Large intestine (tissue), 3 donors: ENCODE measurements around the gene DIS3L2. TPM values are rescaled to one million over a fixed set of nuclear protein-coding genes. Genes with fewer than 3 reads are reported as not detected.
"Not testable (repeated sequence)": the region's sequence is repeated elsewhere in the genome, so short reads cannot be mapped to it uniquely, and the experiment has no call there.

ENCODE experiments used
- DNase-seq, 2 donors: peaks; one replicate each; pipeline versions ENCODE4 v3.0.0 to v3.0.0-alpha.2; 2013
- H3K27ac ChIP-seq: one replicate; pipeline ENCODE4 v1.5.1; 2013; ENCODE audit warnings: low read length
- H3K27me3 ChIP-seq: 2 replicates; pipeline ENCODE4 v1.6.1; 2013; ENCODE audit warnings: low read length; ENCODE audit not compliant: control insufficient read depth, insufficient read depth
- H3K36me3 ChIP-seq: 2 replicates; pipeline ENCODE4 v1.6.1; 2013; ENCODE audit warnings: low read length; ENCODE audit not compliant: control insufficient read depth, insufficient read depth
- H3K4me1 ChIP-seq: one replicate; pipeline ENCODE4 v1.6.1; 2013; ENCODE audit warnings: low read length; ENCODE audit not compliant: control insufficient read depth, insufficient read depth
- H3K4me3 ChIP-seq: one replicate; pipeline ENCODE4 v1.5.1; 2013; ENCODE audit warnings: low read length
- H3K9me3 ChIP-seq: one replicate; pipeline ENCODE4 v1.6.1; 2013; ENCODE audit warnings: mild to moderate bottlenecking, low read depth, low read length, moderate library complexity; ENCODE audit not compliant: control insufficient read depth
- WGBS: methylation state at CpG from one replicate; pipeline ENCODE4 v1.1.5; 2013; ENCODE audit warnings: low lambda C conversion rate; ENCODE audit not compliant: insufficient coverage; 5-methylcytosine and 5-hydroxymethylcytosine counted together
- polyA plus RNA-seq: library from polyadenylated mRNA; unstranded; fragments of 120-200 nt; gene quantifications from one replicate; pipeline ENCODE4 v1.2.1, GENCODE V29; 2013

The DIS3L2 gene
- polyA plus RNA-seq, 1 donor = 23.6 TPM

DNA sequence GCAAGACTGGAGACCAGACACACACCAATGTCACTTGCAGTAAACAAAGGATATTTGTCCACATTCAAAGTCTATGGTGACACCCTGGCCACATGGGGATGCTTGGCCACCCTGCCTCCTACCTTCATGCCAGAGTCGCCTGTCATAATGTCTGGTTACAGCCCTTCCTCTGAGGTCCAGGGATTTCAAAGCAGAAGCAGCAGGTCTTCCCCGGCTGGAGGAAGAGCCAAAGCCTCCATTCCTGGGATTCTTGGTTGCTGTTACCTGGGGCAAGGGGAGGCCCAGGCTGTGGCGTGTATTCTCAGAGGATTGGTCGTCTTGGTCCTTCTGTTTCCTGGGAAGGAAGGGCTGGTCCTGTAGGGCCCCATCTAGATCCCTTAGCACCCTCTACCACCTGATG lies 414.7 kb downstream of the DIS3L2 start:
- no peaks in the 10 kb centered on the region for H3K4me1 ChIP-seq
- WGBS = no CpG with 5 or more reads among the region's 4 CpGs
- H3K27ac ChIP-seq = no peak overlapping the region
- no peak for DNase-seq
- H3K9me3 ChIP-seq = no peaks in the 10 kb centered on the region
- H3K27me3 ChIP-seq = peaks cover 2% of the 10 kb centered on the region
- no peak overlapping the region for H3K4me3 ChIP-seq
- H3K36me3 ChIP-seq = no peaks in the 10 kb centered on the region

DNA sequence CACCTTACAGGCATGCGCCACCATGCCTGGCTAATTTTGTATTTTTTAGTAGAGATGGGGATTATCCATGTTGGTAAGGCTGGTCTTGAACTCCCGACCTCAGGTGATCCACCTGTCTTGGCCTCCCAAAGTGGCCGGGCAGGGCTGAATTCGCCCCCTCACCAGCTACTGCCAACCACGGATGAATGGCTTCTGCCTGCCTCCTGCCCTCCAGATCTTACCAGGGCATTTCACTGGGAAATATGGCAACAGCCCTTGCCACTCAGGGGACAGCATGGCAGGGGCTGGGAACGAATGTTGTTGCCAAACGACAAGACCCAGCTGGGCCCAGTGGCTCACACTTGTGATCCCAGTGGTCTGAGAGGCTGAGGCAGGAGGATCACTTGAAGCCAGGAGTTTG lies 415.2 kb downstream of the DIS3L2 start:
- no peak overlapping the region for H3K4me3 ChIP-seq
- H3K27ac ChIP-seq = no peak overlapping the region
- no peaks in the 10 kb centered on the region for H3K36me3 ChIP-seq
- no peaks in the 10 kb centered on the region for H3K9me3 ChIP-seq
- no peaks in the 10 kb centered on the region for H3K4me1 ChIP-seq
- peaks cover 6% of the 10 kb centered on the region for H3K27me3 ChIP-seq
- no peak for DNase-seq
- no CpG with 5 or more reads among the region's 7 CpGs for WGBS

- WGBS = no CpG with 5 or more reads among the region's 7 CpGs
- Histone ChIP-seq H3K27me3 (peaks cover 12% of the 10 kb centered on the region), H3K36me3 (no peaks in the 10 kb centered on the region), H3K27ac (no peak overlapping the region), H3K4me1 (no peaks in the 10 kb centered on the region), H3K4me3 (no peak overlapping the region), H3K9me3 (no peaks in the 10 kb centered on the region)
- DNase-seq = no peak
Observed at GRCh38 chr2:232377319-232377718, 415.8 kb downstream of the DIS3L2 start.

DNA sequence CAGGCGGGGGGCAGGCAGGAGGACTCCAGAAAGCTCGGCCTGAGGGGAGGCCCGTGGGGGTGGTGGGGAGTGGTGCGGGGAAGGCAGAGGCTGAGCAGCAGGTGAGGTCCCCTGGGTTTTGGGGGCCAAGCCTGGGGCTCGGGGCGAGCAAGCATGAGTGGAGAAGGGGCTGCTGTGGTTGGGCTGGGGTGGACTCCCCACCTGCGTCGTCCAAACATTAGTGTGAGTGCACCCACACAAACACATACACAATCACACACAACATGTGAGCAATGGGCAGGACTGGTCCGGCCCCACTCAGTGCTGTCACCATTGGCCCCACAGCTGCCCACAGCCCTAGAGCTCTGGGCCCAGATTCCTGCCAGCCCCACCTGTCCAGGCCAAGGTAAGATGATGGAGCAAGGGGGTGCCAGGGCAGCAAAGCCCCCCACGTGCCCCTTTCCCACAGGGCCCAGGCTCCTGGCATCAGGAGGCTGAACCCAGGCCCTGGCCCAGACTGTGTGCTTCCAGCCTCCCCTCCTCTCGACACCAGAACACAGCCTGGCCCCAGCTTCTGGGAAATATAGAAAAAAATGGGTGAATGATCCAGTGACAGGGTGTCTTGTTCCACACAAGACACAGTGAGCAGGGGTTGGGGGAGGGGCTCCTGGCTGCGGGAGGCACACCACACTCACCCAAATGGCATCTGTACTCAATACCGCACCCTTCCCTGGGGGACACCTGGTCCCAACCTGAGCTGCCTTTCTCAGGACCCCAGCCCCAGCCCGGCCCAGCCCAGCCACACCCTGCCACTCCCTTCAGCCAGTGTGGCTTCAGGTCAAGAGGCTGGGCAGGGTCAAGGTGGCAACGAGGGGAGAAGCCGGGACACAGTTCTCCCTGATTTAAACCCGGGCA lies 416.6 kb downstream of the DIS3L2 start:
- Histone ChIP-seq H3K4me1 (no peaks in the 10 kb centered on the region), H3K27me3 (peaks cover 19% of the 10 kb centered on the region), H3K36me3 (no peaks in the 10 kb centered on the region), H3K4me3 (no peak overlapping the region), H3K9me3 (no peaks in the 10 kb centered on the region), H3K27ac (no peak overlapping the region)
- no peak for DNase-seq
- WGBS = no CpG with 5 or more reads among the region's 17 CpGs

GRCh38 chr2:232378735-232379151 lies 417.2 kb downstream of the DIS3L2 start, which contains the start of gene ALPP:
Gene ALPP (plus strand): TSS chr2:232378751. CDS start chr2:232378803, 52 bp downstream.
- H3K4me1 ChIP-seq, H3K36me3 ChIP-seq, H3K9me3 ChIP-seq, H3K27ac ChIP-seq, DNase-seq, H3K4me3 ChIP-seq: not testable (repeated sequence)
- no CpG with 5 or more reads among the region's 12 CpGs for WGBS
- peaks cover 26% of the 10 kb centered on the region for H3K27me3 ChIP-seq

DNA sequence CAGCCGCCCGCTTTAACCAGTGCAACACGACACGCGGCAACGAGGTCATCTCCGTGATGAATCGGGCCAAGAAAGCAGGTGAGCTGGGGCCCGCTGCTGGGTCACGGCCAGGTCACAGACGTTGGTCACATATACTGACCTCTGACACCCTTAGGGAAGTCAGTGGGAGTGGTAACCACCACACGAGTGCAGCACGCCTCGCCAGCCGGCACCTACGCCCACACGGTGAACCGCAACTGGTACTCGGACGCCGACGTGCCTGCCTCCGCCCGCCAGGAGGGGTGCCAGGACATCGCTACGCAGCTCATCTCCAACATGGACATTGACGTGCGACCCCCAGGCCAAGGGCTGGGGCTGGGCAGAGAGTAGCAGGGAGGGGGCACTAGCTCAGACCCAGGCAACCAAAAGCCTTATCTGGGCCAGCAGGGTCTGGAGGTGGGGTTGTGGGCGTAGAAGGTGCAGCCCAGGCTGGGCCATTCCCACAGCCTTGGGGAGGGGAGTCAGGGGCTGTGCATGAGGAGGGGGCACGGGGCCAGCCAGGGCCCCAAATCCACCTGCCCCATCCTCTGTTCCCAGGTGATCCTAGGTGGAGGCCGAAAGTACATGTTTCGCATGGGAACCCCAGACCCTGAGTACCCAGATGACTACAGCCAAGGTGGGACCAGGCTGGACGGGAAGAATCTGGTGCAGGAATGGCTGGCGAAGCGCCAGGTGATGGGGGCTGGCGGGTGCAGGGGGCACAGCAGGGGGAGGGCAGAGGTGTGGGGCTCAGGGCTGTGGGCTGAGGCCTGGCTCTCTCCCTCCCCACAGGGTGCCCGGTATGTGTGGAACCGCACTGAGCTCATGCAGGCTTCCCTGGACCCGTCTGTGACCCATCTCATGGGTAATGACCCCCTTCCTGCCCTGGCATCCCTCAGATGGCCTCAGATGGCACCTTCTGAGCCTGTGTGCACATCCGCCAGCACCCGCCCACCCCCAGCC lies 418.4 kb downstream of the DIS3L2 start:
- not testable (repeated sequence) for H3K4me1 ChIP-seq, DNase-seq, H3K9me3 ChIP-seq, H3K4me3 ChIP-seq, H3K36me3 ChIP-seq, H3K27ac ChIP-seq
- no CpG with 5 or more reads among the region's 41 CpGs for WGBS
- H3K27me3 ChIP-seq = peaks cover 36% of the 10 kb centered on the region

DNA sequence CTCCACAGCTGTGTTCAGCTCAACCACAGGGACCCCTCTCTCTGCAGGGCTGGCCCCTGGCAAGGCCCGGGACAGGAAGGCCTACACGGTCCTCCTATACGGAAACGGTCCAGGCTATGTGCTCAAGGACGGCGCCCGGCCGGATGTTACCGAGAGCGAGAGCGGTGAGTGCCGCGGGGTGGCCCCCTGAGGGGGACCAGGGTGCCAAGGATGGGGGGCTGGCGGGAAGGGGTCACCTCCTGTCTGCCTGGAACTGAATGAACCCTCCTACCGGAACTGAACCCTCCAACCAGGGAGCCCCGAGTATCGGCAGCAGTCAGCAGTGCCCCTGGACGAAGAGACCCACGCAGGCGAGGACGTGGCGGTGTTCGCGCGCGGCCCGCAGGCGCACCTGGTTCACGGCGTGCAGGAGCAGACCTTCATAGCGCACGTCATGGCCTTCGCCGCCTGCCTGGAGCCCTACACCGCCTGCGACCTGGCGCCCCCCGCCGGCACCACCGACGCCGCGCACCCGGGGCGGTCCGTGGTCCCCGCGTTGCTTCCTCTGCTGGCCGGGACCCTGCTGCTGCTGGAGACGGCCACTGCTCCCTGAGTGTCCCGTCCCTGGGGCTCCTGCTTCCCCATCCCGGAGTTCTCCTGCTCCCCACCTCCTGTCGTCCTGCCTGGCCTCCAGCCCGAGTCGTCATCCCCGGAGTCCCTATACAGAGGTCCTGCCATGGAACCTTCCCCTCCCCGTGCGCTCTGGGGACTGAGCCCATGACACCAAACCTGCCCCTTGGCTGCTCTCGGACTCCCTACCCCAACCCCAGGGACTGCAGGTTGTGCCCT lies 419.9 kb downstream of the DIS3L2 start:
- H3K4me3 ChIP-seq, H3K9me3 ChIP-seq, DNase-seq, H3K27ac ChIP-seq, H3K36me3 ChIP-seq, H3K4me1 ChIP-seq: not testable (repeated sequence)
- H3K27me3 ChIP-seq = peaks cover 50% of the 10 kb centered on the region
- no CpG with 5 or more reads among the region's 59 CpGs for WGBS

DNA sequence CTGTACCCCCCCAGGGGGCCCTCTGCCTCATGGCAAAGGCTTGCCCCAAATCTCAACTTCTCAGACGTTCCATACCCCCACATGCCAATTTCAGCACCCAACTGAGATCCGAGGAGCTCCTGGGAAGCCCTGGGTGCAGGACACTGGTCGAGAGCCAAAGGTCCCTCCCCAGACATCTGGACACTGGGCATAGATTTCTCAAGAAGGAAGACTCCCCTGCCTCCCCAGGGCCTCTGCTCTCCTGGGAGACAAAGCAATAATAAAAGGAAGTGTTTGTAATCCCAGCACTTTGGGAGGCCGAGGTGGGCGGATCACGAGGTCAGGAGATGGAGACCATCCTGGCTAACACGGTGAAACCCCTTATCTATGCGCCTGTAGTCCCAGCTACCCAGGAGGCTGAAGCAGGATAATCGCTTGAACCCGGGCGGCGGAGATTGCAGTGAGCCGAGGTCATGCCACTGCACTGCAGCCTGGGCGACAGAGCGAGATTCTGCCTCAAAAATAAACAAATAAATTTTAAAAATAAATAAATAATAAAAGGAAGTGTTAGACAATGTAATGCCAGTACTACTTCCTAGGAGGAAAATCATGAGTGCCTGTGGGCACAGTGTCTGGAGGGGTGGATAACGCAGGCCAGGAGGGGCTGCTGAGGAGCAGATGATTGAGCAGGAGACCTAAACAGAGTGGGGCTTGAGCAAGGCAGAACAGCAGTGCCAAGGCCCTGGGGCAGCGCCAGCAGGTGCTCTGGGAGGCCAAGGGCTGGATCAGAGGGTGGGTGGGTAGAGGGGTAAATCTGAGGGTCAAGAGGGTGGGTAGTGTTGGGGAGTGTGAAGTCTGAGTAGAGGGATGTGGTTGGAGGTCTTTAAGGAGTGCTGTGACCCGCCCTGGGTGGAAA lies 421.1 kb downstream of the DIS3L2 start:
- Histone ChIP-seq H3K4me1 (no peaks in the 10 kb centered on the region), H3K9me3 (peaks cover 13% of the 10 kb centered on the region), H3K27me3 (peaks cover 61% of the 10 kb centered on the region), H3K36me3 (no peaks in the 10 kb centered on the region), H3K4me3 (no peak overlapping the region), H3K27ac (no peak overlapping the region)
- DNase-seq = no peak
- WGBS = 18% methylated on average over 2 of the region's 18 CpGs

- DNase-seq = no peak
- no peak overlapping the region for H3K27ac ChIP-seq
- peaks cover 18% of the 10 kb centered on the region for H3K9me3 ChIP-seq
- no peaks in the 10 kb centered on the region for H3K36me3 ChIP-seq
- WGBS = no CpG with 5 or more reads among the region's 1 CpG
- H3K27me3 ChIP-seq = peaks cover 80% of the 10 kb centered on the region
- H3K4me1 ChIP-seq = no peaks in the 10 kb centered on the region
- no peak overlapping the region for H3K4me3 ChIP-seq
Observed at GRCh38 chr2:232384466-232384865, 423.0 kb downstream of the DIS3L2 start.
